HG03469 (cell line): ENCODE measurements around the gene DLD.
A peak's percentile ranks its signal among the peaks of the same experiment; 100 is the strongest.
"Not testable (repeated sequence)": the region's sequence is repeated elsewhere in the genome, so short reads cannot be mapped to it uniquely, and the experiment has no call there.

ENCODE experiments used
- ATAC-seq: cut with Tn5 transposase; IDR thresholded peaks from one replicate; pipeline ENCODE4 v1.9.1; 2021; ENCODE audit warnings: mild to moderate bottlenecking, moderate library complexity, moderate number of reproducible peaks; ENCODE audit not compliant: unreplicated experiment

Gene DLD

GRCh38 chr7:107890962-107891635, at the start of gene DLD:
DLD (plus strand) TSS chr7:107891183; CDS start chr7:107891251, 68 bp downstream.
- peak; percentile 98 for ATAC-seq

GRCh38 chr7:107842213-107842612, 48.8 kb upstream of the DLD start:
- no peak for ATAC-seq

GRCh38 chr7:107843184-107843583, 47.8 kb upstream of the DLD start:
- ATAC-seq, result no peak

- no peak for ATAC-seq
Observed at GRCh38 chr7:107846324-107846723, 44.7 kb upstream of the DLD start.

- ATAC-seq, result no peak
Observed at GRCh38 chr7:107847168-107847835, 43.7 kb upstream of the DLD start.

GRCh38 chr7:107847836-107848175, 43.2 kb upstream of the DLD start:
- ATAC-seq, result not testable (repeated sequence)

GRCh38 chr7:107848211-107848610, 42.8 kb upstream of the DLD start:
- ATAC-seq, result not testable (repeated sequence)

- no peak for ATAC-seq
Observed at GRCh38 chr7:107850216-107850615, 40.8 kb upstream of the DLD start.

- ATAC-seq, result no peak
Observed at GRCh38 chr7:107850643-107851042, 40.3 kb upstream of the DLD start.

GRCh38 chr7:107854454-107854853, 36.5 kb upstream of the DLD start:
- no peak for ATAC-seq

- ATAC-seq, result no peak
Observed at GRCh38 chr7:107854989-107855388, 36.0 kb upstream of the DLD start.

- no peak for ATAC-seq
Observed at GRCh38 chr7:107856806-107857540, 34.0 kb upstream of the DLD start.

GRCh38 chr7:107857541-107857912, 33.5 kb upstream of the DLD start:
- no peak for ATAC-seq

- ATAC-seq, result no peak
Observed at GRCh38 chr7:107858280-107858679, 32.7 kb upstream of the DLD start.

- no peak for ATAC-seq
Observed at GRCh38 chr7:107860279-107860961, 30.6 kb upstream of the DLD start.

GRCh38 chr7:107860981-107861652, 29.9 kb upstream of the DLD start:
- ATAC-seq, result no peak

- ATAC-seq, result no peak
Observed at GRCh38 chr7:107865956-107866775, 24.8 kb upstream of the DLD start.

- ATAC-seq, result no peak
Observed at GRCh38 chr7:107867858-107868466, 23.0 kb upstream of the DLD start.

GRCh38 chr7:107870427-107871000, 20.5 kb upstream of the DLD start:
- ATAC-seq, result no peak
